Liver (tissue), 3 donors: ENCODE measurements around the gene RAB3IP.

Source experiments
- CTCF ChIP-seq: fragments of 150-350 bp; IDR thresholded peaks from 2 replicates; pipeline ENCODE4 v1.5.1; 2017; ENCODE audit warnings: improper control_type of control experiment, low read depth, low read length; ENCODE audit not compliant: missing input control
- EGR1 ChIP-seq, 2 donors: IDR thresholded peaks; 2 replicates each; pipeline ENCODE4 v1.6.1; 2016 to 2018; ENCODE audit warnings: antibody characterized with exemption in 2 of 2, low read depth in 2 of 2
- MAX ChIP-seq: IDR thresholded peaks from 2 replicates; pipeline ENCODE4 v1.6.1; 2016; ENCODE audit warnings: antibody characterized with exemption
- RXRA ChIP-seq, 2 donors: IDR thresholded peaks; 2 replicates each; pipeline ENCODE4 v1.6.1; 2017 to 2018; ENCODE audit warnings: antibody characterized with exemption in 2 of 2, mild to moderate bottlenecking in 1 of 2
- TAF1 ChIP-seq: conservative IDR thresholded peaks from 2 replicates; pipeline ENCODE4 v1.6.1; 2016; ENCODE audit warnings: antibody characterized with exemption, mild to moderate bottlenecking
- YY1 ChIP-seq: IDR thresholded peaks from 2 replicates; pipeline ENCODE4 v1.6.1; 2016; ENCODE audit warnings: antibody characterized with exemption, mild to moderate bottlenecking
- donor health status: healthy.
- donor health status: healthy.

GRCh38 chr12:69739287-69740191, 879 bp downstream of the RAB3IP start:
- TF ChIP-seq YY1 (peak; percentile 47), EGR1 (IDR thresholded peaks at IDR 0.05; ENCODE audit: low read depth in 2 of 2) (peak in 1 of 2 donors; percentile 53), CTCF (no peak), MAX (peak; percentile 8), RXRA (IDR thresholded peaks at IDR 0.05) (peak in 1 of 2 donors; percentile 47), TAF1 (peak; percentile 56)
